Right lobe of liver (tissue), 6 donors: Measurements from ENCODE around the gene NSD1. TPM values are rescaled to one million over a fixed set of nuclear protein-coding genes. Genes with fewer than 3 reads are reported as not detected.

Experiments used
- ATAC-seq, 4 donors: fragments of 200-7000 bp; cut with Tn5 transposase; one replicate each; pipeline ENCODE4 v1.9.1; 2020; ENCODE audit warnings: mild to moderate bottlenecking in 4 of 4, moderate library complexity in 4 of 4
- DNase-seq, 3 donors: peaks; one replicate each; pipeline ENCODE4 v3.0.0-alpha.2; 2020
- H3K27ac ChIP-seq, 3 donors: fragments of 200-600 bp; one replicate each; pipeline ENCODE4 v1.8.0; 2022
- H3K27me3 ChIP-seq, 2 donors: fragments of 200-600 bp; one replicate each; pipeline ENCODE4 v1.8.0; 2022
- H3K36me3 ChIP-seq, 4 donors: fragments of 200-600 bp; sonication (generic) in 1 of 4; one replicate each; pipeline versions ENCODE4 v1.5.1 to v1.8.0; 2017 to 2022; ENCODE audit warnings: control low read depth in 1 of 4
- H3K4me1 ChIP-seq, 4 donors: fragments of 200-600 bp; sonication (generic) in 1 of 4; one replicate each; pipeline versions ENCODE4 v1.5.1 to v1.8.0; 2017 to 2022; ENCODE audit warnings: control low read depth in 1 of 4
- H3K4me3 ChIP-seq, 3 donors: fragments of 200-600 bp; one replicate each; pipeline ENCODE4 v1.8.0; 2022
- H3K9me3 ChIP-seq, 4 donors: fragments of 200-600 bp; sonication (generic) in 1 of 4; one replicate each; pipeline versions ENCODE4 v1.5.1 to v1.8.0; 2017 to 2022; ENCODE audit warnings: control low read depth in 1 of 4
- POLR2A ChIP-seq: fragments of 450-650 bp; IDR thresholded peaks from one replicate; pipeline ENCODE4 v1.6.1; 2017; ENCODE audit warnings: antibody characterized with exemption, mild to moderate bottlenecking
- WGBS: methylation state at CpG from one replicate; pipeline ENCODE4 v1.1.6; 2018; ENCODE audit warnings: low coverage, low lambda C conversion rate; ENCODE audit not compliant: insufficient coverage; ENCODE audit errors: missing lambda C conversion rate; 5-methylcytosine and 5-hydroxymethylcytosine counted together
- intact Hi-C, 2 donors: fragments of 100-400 bp; cut with DNase I; formaldehyde crosslinking; loops; one replicate each; pipeline versions ENCODE4 v1.11.2 to v1.14.1; 2022
- total RNA-seq, 6 experiments: library from RNA; depleted of rRNA in 2 of 6; stranded (reverse); fragments of >200 nt in 2 of 6; fragmentation: NEBNext Ultra II Directional in 3 of 6; extraction: Animal tissue kit (Norgen Biotek cat#: 25700) in 3 of 6; gene quantifications; one replicate each; pipeline versions ENCODE4 v1.1.0 to v1.2.4, GENCODE V29; 2016 to 2023
- TF ChIP-seq, protein P1 (sequence below), 4 donors: fragments of 200-600 bp in 3 of 4; fragments of 450-650 bp in 1 of 4; IDR thresholded peaks; one replicate each; pipeline versions ENCODE4 v1.5.1 to v1.8.0; 2016 to 2022; ENCODE audit warnings: antibody characterized with exemption in 4 of 4, mild to moderate bottlenecking in 2 of 4
- donor health status: DM: no; HTN: yes; CAD: no.
- donor health status: DM: no; HTN: no; CAD: no.
- donor health status: DM: no; HTN: no; CAD: no.
- donor health status: DM: no; HTN: yes; CAD: no.
- donor health status: DM: no; HTN: yes; CAD: no.

The NSD1 gene
- total RNA-seq, 6 experiments from 2014 or later: 13.1 to 33.1 (median 23.6) TPM

DNA sequence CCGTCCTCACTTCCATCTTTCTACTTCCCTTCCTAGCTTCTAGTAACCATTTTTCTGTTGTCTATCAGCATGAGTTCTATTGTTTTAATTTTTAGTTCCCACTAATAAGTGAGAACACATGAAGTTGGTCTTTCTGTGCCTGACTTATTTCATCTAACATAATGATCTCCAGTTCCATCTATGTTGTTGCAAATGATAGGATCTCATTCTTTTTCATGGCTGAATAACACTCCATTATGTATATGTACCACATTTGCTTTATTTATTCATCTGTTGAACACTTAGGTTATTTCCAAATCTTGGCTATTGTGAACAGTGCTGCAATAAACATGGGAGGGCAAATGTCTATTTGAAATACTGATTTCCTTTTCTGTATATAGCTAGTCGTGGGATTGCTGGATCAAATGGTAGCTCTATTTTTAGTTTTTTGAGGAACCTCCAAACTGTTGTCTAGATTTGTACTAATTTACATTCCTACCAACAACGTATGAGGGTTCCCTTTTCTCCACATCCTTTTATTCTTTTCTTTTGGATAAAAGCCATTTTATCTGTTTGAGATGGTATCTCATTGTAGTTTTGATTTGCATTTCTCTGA, 50.3 kb downstream of the NSD1 start:
- Histone ChIP-seq H3K4me1 (no peaks in the 10 kb centered on the region), H3K27ac (no peak overlapping the region), H3K27me3 (no peaks in the 10 kb centered on the region), H3K9me3 (no peaks in the 10 kb centered on the region), H3K4me3 (no peak overlapping the region), H3K36me3 (peaks cover 0 to 3% (median 0%) of the 10 kb centered on the region in 4 donors)
- TF ChIP-seq POLR2A: no peak
- TF ChIP-seq, protein P1, sequence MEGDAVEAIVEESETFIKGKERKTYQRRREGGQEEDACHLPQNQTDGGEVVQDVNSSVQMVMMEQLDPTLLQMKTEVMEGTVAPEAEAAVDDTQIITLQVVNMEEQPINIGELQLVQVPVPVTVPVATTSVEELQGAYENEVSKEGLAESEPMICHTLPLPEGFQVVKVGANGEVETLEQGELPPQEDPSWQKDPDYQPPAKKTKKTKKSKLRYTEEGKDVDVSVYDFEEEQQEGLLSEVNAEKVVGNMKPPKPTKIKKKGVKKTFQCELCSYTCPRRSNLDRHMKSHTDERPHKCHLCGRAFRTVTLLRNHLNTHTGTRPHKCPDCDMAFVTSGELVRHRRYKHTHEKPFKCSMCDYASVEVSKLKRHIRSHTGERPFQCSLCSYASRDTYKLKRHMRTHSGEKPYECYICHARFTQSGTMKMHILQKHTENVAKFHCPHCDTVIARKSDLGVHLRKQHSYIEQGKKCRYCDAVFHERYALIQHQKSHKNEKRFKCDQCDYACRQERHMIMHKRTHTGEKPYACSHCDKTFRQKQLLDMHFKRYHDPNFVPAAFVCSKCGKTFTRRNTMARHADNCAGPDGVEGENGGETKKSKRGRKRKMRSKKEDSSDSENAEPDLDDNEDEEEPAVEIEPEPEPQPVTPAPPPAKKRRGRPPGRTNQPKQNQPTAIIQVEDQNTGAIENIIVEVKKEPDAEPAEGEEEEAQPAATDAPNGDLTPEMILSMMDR (IDR thresholded peaks at IDR 0.05): no peak
- intact Hi-C loops: no loop called here
- no peak for ATAC-seq
- WGBS: 50% methylated on average over 3 of the region's 3 CpGs
- DNase-seq: no peak

GRCh38 chr5:177185993-177186392, 52.4 kb downstream of the NSD1 start:
- Histone ChIP-seq H3K9me3 (no peaks in the 10 kb centered on the region), H3K27me3 (no peaks in the 10 kb centered on the region), H3K27ac (no peak overlapping the region), H3K4me1 (peaks cover 0 to 7% (median 0%) of the 10 kb centered on the region in 4 donors), H3K4me3 (no peak overlapping the region), H3K36me3 (peaks cover 0 to 3% (median 0%) of the 10 kb centered on the region in 4 donors)
- 75% methylated on average over 2 of the region's 2 CpGs for WGBS
- no peak for DNase-seq
- TF ChIP-seq POLR2A: no peak
- TF ChIP-seq, protein P1 (IDR thresholded peaks at IDR 0.05): no peak
- ATAC-seq: no peak
- intact Hi-C loops: no loop called here

- intact Hi-C loops: no loop called here
- H3K36me3 ChIP-seq: peaks cover 0 to 3% (median 0%) of the 10 kb centered on the region in 4 donors
- no peaks in the 10 kb centered on the region for H3K9me3 ChIP-seq
- no peak for ATAC-seq
- no peaks in the 10 kb centered on the region for H3K27me3 ChIP-seq
- whole genome bisulfite sequencing: 94% methylated on average over 6 of the region's 6 CpGs
- H3K4me1 ChIP-seq: peaks cover 0 to 7% (median 0%) of the 10 kb centered on the region in 4 donors
- DNase-seq: no peak
- TF ChIP-seq, protein P1 (IDR thresholded peaks at IDR 0.05): no peak
- no peak for TF ChIP-seq POLR2A
- H3K4me3 ChIP-seq: no peak overlapping the region
- no peak overlapping the region for H3K27ac ChIP-seq
Observed at GRCh38 chr5:177186645-177187044, 53.1 kb downstream of the NSD1 start.

DNA sequence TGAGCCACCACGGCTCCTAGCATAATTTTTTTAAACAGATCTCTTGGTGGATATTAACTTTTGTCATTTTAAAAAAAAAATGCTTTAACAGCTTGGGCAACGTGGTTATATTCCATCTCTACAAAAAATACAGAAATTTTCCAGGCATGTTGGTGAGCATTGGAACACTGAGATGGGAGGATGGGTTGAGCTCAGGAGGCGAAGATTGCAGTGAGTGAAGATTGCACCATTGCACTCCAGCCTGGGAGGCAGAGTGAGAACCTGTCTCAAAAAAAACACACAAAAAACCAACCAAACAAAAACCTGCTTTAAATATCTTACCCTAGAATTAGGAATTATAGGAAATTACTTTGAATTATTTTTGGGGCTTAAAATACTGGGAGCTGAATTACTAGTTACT, 55.2 kb downstream of the NSD1 start:
- no peak overlapping the region for H3K27ac ChIP-seq
- 57% methylated on average over 3 of the region's 3 CpGs for WGBS
- peaks cover 0 to 7% (median 0%) of the 10 kb centered on the region in 4 donors for H3K4me1 ChIP-seq
- H3K4me3 ChIP-seq: no peak overlapping the region
- intact Hi-C loops: no loop called here
- TF ChIP-seq, protein P1 (IDR thresholded peaks at IDR 0.05): no peak
- no peak for TF ChIP-seq POLR2A
- DNase-seq (no peak), ATAC-seq (peak in 2 of 4 donors; percentile 40 to 56)
- H3K36me3 ChIP-seq: peaks cover 0 to 16% (median 1%) of the 10 kb centered on the region in 4 donors
- no peaks in the 10 kb centered on the region for H3K27me3 ChIP-seq
- H3K9me3 ChIP-seq: no peaks in the 10 kb centered on the region
